GM18909 (cell line): ENCODE data around the gene RGS8.

Source experiments
- ATAC-seq: cut with Tn5 transposase; IDR thresholded peaks from one replicate; pipeline ENCODE4 v1.9.1; 2021; ENCODE audit warnings: mild to moderate bottlenecking; ENCODE audit not compliant: unreplicated experiment, poor library complexity

Gene RGS8, protein sequence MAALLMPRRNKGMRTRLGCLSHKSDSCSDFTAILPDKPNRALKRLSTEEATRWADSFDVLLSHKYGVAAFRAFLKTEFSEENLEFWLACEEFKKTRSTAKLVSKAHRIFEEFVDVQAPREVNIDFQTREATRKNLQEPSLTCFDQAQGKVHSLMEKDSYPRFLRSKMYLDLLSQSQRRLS

GRCh38 chr1:182684116-182684828 lies at the start of gene RGS8:
TSS of gene RGS8 (minus strand) at chr1:182684587. CDS start at chr1:182669649, 14,938 bp downstream.
- no peak for ATAC-seq

GRCh38 chr1:182731852-182732575 lies 47.6 kb upstream of the RGS8 start:
- ATAC-seq: no peak

- no peak for ATAC-seq
Measured at GRCh38 chr1:182726912-182727311, 42.5 kb upstream of the RGS8 start.

GRCh38 chr1:182725259-182726255 lies 41.2 kb upstream of the RGS8 start:
- no peak for ATAC-seq

DNA sequence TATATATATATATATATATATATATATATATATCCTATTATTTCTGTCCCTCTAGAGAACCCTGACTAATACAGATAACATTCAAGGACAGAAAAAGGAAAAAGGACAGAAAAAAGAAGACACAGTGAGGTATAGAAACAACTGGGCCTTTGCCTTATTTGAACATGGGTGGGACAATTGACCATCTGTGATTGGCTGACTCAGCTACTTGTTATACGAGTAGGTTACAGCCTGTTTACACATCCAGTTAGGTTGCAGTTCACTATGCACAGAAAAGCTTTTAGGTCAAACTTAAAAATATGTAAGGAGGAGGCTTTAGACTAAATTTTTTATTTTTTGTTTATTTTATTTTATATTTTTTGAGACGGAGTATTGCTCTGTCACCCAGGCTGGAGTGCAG lies 39.8 kb upstream of the RGS8 start:
- no peak for ATAC-seq

DNA sequence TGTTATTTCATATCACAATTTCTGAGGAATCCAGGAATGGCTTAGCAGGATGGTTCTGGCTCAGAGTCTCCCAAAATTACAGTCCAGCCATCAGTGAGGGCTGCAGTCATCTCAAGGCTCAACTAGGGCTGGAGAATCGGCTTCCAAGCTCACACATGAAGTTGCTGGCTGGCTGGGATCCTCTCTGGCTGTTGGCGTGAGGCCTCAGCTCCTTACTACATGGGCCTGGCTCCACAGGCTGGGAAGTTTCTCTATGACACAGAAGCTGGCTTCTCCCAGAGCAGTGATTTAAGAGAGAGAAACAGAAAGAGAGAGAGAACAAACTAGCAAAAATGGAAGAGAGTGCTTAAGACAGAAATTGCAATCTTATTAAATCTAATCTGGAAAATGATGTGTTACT lies 38.8 kb upstream of the RGS8 start:
- ATAC-seq: no peak

DNA sequence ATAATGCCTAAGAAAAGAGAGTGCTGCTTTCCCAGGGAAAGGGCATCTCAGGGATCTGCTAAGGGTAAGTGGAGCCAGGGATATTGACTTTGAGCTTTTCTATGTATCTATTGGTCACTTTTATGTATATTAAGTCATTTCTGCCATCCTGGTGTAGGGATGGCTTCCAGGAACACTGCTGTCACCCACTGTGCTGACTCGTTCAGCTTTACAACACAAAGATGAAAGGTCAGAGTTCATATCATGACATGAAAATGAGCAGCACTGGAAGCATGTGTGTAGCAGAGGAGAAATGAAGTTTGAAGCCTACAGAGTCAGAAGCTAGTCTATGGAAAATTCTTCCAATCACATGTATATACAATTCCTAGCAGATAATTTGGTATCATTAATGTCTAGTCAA lies 37.1 kb upstream of the RGS8 start:
- no peak for ATAC-seq

GRCh38 chr1:182720463-182720862 lies 36.1 kb upstream of the RGS8 start:
- ATAC-seq: no peak

DNA sequence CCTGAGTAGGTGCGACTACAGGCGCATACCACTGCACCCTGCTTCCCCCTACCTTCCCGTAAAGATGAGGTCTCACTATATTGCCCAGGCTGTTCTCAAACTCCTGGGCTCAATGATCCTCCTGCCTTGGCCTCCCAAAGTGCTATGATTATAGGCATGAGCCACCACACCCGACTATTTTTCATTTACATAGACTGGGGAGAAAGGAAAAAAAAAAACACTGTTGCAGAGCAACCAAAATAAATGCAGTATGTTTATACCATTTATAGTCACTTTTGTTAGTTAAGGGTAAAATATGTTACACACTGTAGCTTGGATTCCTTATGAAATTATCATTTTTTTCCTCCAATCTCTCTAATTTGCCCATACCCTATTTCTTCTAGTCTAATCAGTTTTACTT lies 35.2 kb upstream of the RGS8 start:
- no peak for ATAC-seq

GRCh38 chr1:182718311-182718710 lies 33.9 kb upstream of the RGS8 start:
- ATAC-seq: no peak

DNA sequence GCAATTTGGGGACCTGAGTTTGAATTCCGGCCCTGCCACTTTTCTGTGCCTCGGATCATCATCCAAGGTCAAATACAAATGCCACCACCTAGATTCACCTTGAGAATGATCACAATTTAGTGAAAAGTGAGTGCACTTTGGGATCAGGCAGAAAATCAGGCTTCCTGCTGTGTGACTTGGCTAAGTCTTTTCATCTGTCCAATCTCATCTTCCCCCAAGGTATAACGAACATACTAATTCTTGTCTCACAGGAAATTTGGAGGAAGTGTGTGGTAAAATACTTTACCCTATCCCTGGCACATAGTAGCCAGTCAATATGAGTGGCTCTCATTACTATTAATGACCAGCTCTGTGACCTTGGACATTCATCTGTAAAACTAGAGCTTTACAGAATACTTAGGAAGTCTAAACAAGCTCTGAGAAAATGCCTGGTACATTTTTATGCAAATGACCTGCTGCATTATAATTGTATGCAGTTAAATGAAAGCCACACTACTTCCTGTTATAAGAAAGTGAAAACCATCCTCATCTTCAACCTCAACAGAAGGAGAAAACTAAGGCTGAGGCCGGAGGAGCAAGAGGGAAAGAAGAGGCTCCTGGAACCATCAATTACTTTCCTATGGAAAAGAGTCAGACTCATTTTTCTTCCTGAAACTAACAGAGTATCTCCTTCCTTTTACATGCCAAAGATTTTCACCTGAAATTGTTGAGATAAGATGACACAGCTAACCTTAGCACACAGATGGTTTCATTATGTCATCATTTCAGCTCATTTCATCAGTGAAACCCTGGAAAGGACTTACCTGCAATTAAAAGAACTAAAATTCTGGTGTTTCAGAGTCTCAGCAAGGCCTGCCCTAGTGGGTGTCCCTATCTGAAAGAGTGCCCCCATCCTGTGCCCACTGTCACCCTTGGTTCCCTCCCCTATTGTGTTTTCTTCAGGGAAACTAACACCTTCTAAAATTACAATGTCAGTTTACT lies 32.6 kb upstream of the RGS8 start:
- ATAC-seq: peak; percentile 58

DNA sequence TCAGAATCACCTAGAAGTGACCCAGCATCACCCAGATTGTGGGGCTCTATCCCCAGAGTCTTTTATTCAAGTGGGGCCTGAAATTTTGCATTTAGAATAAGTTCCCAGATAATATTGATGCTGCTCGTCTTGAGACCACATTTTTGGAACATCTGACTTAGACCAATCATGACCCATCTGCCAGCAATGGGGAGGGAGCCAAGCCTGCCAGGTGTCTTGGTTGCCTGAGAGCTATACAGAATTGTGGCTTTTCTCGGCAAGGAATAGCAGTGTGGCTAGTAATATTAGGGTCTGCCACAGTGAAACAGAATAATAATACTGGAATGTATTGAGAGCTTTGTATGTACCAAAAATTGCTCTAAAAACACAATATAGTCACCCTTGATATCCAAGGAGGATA lies 31.1 kb upstream of the RGS8 start:
- ATAC-seq: no peak

DNA sequence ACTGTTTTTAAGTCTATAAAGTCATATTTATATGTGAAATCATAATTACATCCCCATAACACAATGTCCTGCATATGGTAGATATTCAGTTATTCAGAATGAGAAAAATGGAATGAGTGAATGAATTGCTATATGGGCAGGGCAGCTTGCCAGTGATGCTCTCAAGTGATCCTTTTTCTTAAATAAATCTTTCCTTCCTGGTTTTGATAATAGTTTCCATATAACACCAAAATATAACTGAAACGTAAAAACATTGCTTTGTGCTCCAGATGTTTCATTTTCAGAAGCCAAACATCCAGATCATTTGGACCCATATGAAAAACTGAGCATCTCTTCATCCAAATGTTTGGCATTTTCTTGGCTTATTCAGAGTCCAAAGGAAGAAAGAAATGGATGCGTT lies 30.2 kb upstream of the RGS8 start:
- ATAC-seq: no peak

GRCh38 chr1:182713939-182714338 lies 29.6 kb upstream of the RGS8 start:
- ATAC-seq: no peak

DNA sequence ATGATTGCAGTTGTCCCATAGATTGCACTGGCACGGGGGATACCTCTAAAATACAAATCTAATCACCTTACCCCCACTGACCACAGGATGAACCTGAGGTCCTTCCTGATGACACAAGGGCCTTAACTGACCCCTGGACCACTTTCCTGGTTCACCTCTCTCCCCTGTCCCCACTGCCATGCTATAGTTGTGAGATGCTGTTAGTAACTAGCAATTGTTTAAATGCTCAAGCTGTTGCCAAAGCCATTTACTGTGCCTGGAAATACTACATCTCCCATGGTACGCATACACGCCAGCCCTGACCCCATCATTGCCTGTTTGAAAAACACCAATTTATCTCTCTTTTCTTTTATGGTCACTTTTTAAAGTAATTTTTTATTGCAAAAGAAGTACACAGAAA lies 29.1 kb upstream of the RGS8 start:
- ATAC-seq: no peak

DNA sequence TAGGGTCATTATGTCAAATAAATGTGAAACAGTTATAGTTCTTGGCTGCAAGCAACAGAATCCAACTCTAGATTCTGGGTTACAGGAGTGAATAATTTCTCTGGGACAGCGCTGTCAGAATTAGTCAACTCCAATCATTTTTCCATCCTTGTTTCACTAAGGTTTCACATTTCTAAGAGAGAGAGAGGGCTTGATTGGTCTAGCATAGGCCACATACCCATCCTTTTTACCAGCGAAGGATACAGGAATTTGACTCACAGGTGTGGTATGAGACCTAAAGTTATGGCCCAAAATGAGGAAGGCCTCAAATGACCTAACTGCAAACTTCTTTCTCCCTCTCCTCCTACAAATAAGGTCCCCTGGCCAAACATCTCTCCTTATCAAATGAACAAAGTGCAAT lies 25.5 kb upstream of the RGS8 start:
- ATAC-seq: no peak

DNA sequence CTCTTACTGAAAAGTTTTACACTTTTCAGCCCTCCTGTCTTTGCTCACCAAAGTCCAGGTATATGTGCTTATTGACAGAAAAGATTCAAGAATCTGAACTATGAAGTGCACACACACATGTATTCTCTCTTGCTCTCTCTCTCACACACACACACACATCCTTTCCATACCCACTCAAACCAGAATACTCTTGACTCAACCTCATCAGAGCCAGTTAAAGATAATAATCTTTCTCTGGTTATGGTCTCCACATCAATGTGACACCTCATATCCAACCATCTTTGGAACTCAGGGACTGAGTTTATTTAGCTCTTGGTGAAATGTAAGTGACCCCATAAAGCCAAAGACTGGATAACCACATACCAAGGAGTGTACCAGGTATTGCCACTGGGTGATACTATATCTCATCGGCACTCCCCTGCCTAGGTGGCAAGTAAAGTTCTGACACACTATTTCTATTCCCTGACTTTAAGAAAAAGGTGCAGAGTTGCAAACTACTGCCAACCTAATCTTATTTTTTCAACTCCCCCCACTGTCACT lies 24.9 kb upstream of the RGS8 start:
- no peak for ATAC-seq

DNA sequence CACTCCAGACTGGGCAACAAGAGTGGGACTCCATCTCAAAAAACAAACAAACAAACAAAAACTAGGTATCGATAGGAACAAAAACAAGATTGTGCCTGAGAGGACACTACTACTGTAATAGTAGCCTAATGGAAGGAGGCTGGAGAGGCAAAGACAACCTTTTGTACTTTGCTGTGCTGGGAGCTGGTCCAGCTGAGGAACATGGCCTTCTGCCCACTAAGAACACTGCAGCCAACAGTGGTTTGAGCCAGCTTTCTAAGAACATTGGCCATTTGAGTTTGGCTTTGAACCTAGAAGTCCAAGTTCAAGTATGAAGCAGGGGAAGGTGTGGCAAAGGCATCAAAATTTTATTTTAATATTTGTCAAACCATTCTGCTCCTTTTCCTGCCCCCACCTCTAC lies 22.7 kb upstream of the RGS8 start:
- no peak for ATAC-seq

- no peak for ATAC-seq
Measured at GRCh38 chr1:182704677-182705076, 20.3 kb upstream of the RGS8 start.
